Loucy (cell line): Measurements from ENCODE around the gene OSBPL1A.
"Not testable (repeated sequence)": the region's sequence is repeated elsewhere in the genome, so short reads cannot be mapped to it uniquely, and the experiment has no call there.

Source experiments
- H2AFZ ChIP-seq: fragments of 200-600 bp; sonication (generic); 2 replicates; pipeline ENCODE4 v1.6.0; 2016; ENCODE audit warnings: antibody characterized with exemption, mild to moderate bottlenecking, low read length, moderate library complexity
- H3F3A ChIP-seq: fragments of 200-600 bp; 2 replicates; pipeline ENCODE4 v1.6.0; 2016; ENCODE audit warnings: antibody characterized with exemption, low read depth, mild to moderate bottlenecking
- H3K27me3 ChIP-seq: fragments of 200-600 bp; sonication (generic); 2 replicates; pipeline ENCODE4 v1.6.1; 2014; ENCODE audit warnings: low read length, mild to moderate bottlenecking; ENCODE audit not compliant: insufficient read depth, poor library complexity, severe bottlenecking
- H3K36me3 ChIP-seq: fragments of 200-600 bp; sonication (generic); 2 replicates; pipeline ENCODE4 v1.6.1; 2016; ENCODE audit warnings: low read length; ENCODE audit not compliant: insufficient read depth
- H3K4me1 ChIP-seq: fragments of 200-600 bp; sonication (generic); 2 replicates; pipeline ENCODE4 v1.5.1; 2014; ENCODE audit warnings: low read length, mild to moderate bottlenecking; ENCODE audit not compliant: insufficient read depth, poor library complexity, severe bottlenecking
- H3K4me2 ChIP-seq: fragments of 200-600 bp; sonication (generic); 2 replicates; pipeline ENCODE4 v1.6.0; 2014; ENCODE audit warnings: antibody characterized with exemption, low read length, low read depth, mild to moderate bottlenecking; ENCODE audit not compliant: poor library complexity, severe bottlenecking
- H3K4me3 ChIP-seq: fragments of 200-600 bp; sonication (generic); 2 replicates; pipeline ENCODE4 v1.5.1; 2014; ENCODE audit warnings: low read length, mild to moderate bottlenecking, mixed read lengths; ENCODE audit not compliant: poor library complexity, severe bottlenecking
- H3K79me2 ChIP-seq: fragments of 200-600 bp; sonication (generic); 2 replicates; pipeline ENCODE4 v1.6.1; 2014; ENCODE audit warnings: low read length; ENCODE audit not compliant: insufficient read depth
- H3K9ac ChIP-seq: fragments of 200-600 bp; sonication (generic); 2 replicates; pipeline ENCODE4 v1.6.0; 2014; ENCODE audit warnings: mild to moderate bottlenecking, low read depth, low read length, moderate library complexity; ENCODE audit not compliant: poor library complexity, severe bottlenecking
- H3K9me2 ChIP-seq: fragments of 200-600 bp; sonication (generic); replicated peaks from 2 replicates; pipeline ENCODE4 v1.6.1; 2016; ENCODE audit warnings: low read depth, low read length, mixed read lengths
- H3K9me3 ChIP-seq: fragments of 200-600 bp; sonication (generic); 2 replicates; pipeline ENCODE4 v1.6.1; 2014; ENCODE audit warnings: mild to moderate bottlenecking, antibody characterized with exemption, low read length, low read depth; ENCODE audit not compliant: insufficient read depth
- H4K20me1 ChIP-seq: fragments of 200-600 bp; sonication (generic); 2 replicates; pipeline ENCODE4 v1.6.0; 2014; ENCODE audit warnings: antibody characterized with exemption, low read length, mild to moderate bottlenecking; ENCODE audit not compliant: insufficient read depth, poor library complexity, severe bottlenecking
- EZH2phosphoT487 ChIP-seq: fragments of 200-600 bp; IDR thresholded peaks from 2 replicates; pipeline ENCODE4 v1.6.1; 2018; ENCODE audit warnings: antibody characterized with exemption, mild to moderate bottlenecking, moderate library complexity, borderline replicate concordance
- TF ChIP-seq, protein P1 (sequence below): fragments of 200-600 bp; sonication (generic); conservative IDR thresholded peaks from 2 replicates; pipeline ENCODE4 v1.5.1; 2014; ENCODE audit warnings: mild to moderate bottlenecking, antibody characterized with exemption, low read length

OSBPL1A gene

GRCh38 chr18:24359787-24360530 lies 37.7 kb downstream of the OSBPL1A start:
- H3K4me2 ChIP-seq, H2AFZ ChIP-seq: not testable (repeated sequence)

GRCh38 chr18:24354278-24354677 lies 43.3 kb downstream of the OSBPL1A start:
- H3K4me1 ChIP-seq = no peaks in the 10 kb centered on the region
- H3K4me2 ChIP-seq = no peak overlapping the region
- no peak for TF ChIP-seq EZH2phosphoT487
- TF ChIP-seq, protein P1, sequence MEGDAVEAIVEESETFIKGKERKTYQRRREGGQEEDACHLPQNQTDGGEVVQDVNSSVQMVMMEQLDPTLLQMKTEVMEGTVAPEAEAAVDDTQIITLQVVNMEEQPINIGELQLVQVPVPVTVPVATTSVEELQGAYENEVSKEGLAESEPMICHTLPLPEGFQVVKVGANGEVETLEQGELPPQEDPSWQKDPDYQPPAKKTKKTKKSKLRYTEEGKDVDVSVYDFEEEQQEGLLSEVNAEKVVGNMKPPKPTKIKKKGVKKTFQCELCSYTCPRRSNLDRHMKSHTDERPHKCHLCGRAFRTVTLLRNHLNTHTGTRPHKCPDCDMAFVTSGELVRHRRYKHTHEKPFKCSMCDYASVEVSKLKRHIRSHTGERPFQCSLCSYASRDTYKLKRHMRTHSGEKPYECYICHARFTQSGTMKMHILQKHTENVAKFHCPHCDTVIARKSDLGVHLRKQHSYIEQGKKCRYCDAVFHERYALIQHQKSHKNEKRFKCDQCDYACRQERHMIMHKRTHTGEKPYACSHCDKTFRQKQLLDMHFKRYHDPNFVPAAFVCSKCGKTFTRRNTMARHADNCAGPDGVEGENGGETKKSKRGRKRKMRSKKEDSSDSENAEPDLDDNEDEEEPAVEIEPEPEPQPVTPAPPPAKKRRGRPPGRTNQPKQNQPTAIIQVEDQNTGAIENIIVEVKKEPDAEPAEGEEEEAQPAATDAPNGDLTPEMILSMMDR = no peak
- H3F3A ChIP-seq = no peaks in the 10 kb centered on the region
- no peaks in the 10 kb centered on the region for H3K36me3 ChIP-seq
- no peaks in the 10 kb centered on the region for H4K20me1 ChIP-seq
- H3K9ac ChIP-seq = no peak overlapping the region
- H3K9me3 ChIP-seq = no peaks in the 10 kb centered on the region
- no peak overlapping the region for H2AFZ ChIP-seq
- no peaks in the 10 kb centered on the region for H3K9me2 ChIP-seq
- no peak overlapping the region for H3K4me3 ChIP-seq
- no peaks in the 10 kb centered on the region for H3K27me3 ChIP-seq
- H3K79me2 ChIP-seq = no peaks in the 10 kb centered on the region

More at GRCh38 chr18:24359787-24360530, 37.7 kb downstream of the OSBPL1A start:
- H3K79me2 ChIP-seq, H3K4me3 ChIP-seq, H3F3A ChIP-seq, H3K27me3 ChIP-seq, H3K9me2 ChIP-seq, H4K20me1 ChIP-seq, H3K4me1 ChIP-seq, H3K9me3 ChIP-seq, H3K9ac ChIP-seq, H3K36me3 ChIP-seq: not testable (repeated sequence)
- TF ChIP-seq, protein P1 = peak; percentile 71

DNA sequence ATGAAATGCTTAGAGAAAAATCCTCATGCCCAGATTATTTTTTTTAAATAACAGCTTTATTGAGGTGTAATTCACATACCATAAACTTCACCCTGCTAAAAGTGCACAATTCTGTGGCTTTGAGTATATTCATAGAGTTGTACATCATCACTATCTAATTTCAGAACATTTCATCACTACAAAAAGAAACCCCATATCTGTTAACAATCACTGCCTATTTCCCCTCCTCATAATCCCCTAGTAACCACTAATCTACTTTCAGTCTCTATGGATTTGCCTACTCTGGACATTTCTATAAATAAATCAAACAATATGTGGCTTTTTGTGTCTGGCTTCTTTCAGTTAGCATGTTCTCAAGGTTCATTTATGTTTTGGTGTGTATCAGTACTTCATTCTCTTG lies 51.4 kb downstream of the OSBPL1A start:
- Histone ChIP-seq H3K4me1 (no peaks in the 10 kb centered on the region), H3K36me3 (no peaks in the 10 kb centered on the region), H4K20me1 (no peaks in the 10 kb centered on the region), H3K79me2 (no peaks in the 10 kb centered on the region), H3K9ac (no peak overlapping the region), H3F3A (no peaks in the 10 kb centered on the region), H2AFZ (no peak overlapping the region), H3K27me3 (no peaks in the 10 kb centered on the region), H3K4me2 (no peak overlapping the region), H3K4me3 (no peak overlapping the region), H3K9me3 (no peaks in the 10 kb centered on the region), H3K9me2 (no peaks in the 10 kb centered on the region)
- TF ChIP-seq, protein P1 = no peak
- no peak for TF ChIP-seq EZH2phosphoT487
